ENCODE data around the gene RAP2A. TPM values are rescaled to one million over a fixed set of nuclear protein-coding genes. Genes with fewer than 3 reads are reported as not detected.

RAP2A gene
- total and polyA plus RNA-seq, 2 donors (not counting 1 experiment from before 2014, with no cell fraction given) = 31.4 to 35.0 TPM

- no peaks in the 10 kb centered on the region for H3K27me3 ChIP-seq (ENCODE audit: control insufficient read depth, insufficient read depth, low read length)
- H2AFZ ChIP-seq (ENCODE audit: low read length) = peak overlapping the region; percentile 87
- H3K36me3 ChIP-seq (ENCODE audit: control insufficient read depth, insufficient read depth, low read length) = peaks cover 3% of the 10 kb centered on the region
- peak in 1 of 2 donors; percentile 41 for DNase-seq (ENCODE audit: low read depth in 2 of 2)
- H4K20me1 ChIP-seq (ENCODE audit: control insufficient read depth, extremely low read depth, insufficient read depth, low read length) = no peaks in the 10 kb centered on the region
- peak overlapping the region; percentile 52 for H3K27ac ChIP-seq (ENCODE audit: insufficient read depth, low read length)
- no peaks in the 10 kb centered on the region for H3K4me1 ChIP-seq (ENCODE audit: control insufficient read depth, extremely low read depth, insufficient read depth, low read length)
- no peak for TF ChIP-seq CTCF (conservative IDR thresholded peaks at IDR 0.05 in 1 of 2, IDR thresholded peaks at IDR 0.05 in 1 of 2; ENCODE audit: low read depth in 1 of 2, low read length in 2 of 2)
- peak overlapping the region; percentile 68 for H3K9ac ChIP-seq (ENCODE audit: insufficient read depth, low read length)
- H3K79me2 ChIP-seq (ENCODE audit: control insufficient read depth, insufficient read depth, low read length) = peaks cover 35% of the 10 kb centered on the region
- no peaks in the 10 kb centered on the region for H3K9me3 ChIP-seq (ENCODE audit: control insufficient read depth, insufficient read depth, low read depth, low read length)
- peak overlapping the region; percentile 70 to 92 (median 80) for H3K4me3 ChIP-seq (replicated peaks in 1 of 4; ENCODE audit: control extremely low read depth in 1 of 4, insufficient read depth in 1 of 4, low read depth in 3 of 4, low read length in 4 of 4)
- H3K4me2 ChIP-seq (ENCODE audit: extremely low read depth, insufficient read depth, low read length) = peak overlapping the region; percentile 74
These were observed 630 bp downstream of the RAP2A start for GRCh38 chr13:97434397-97435201.

- DNase-seq (ENCODE audit: low read depth in 2 of 2) = no peak
- no peak overlapping the region for H3K9ac ChIP-seq (ENCODE audit: insufficient read depth, low read length)
- no peaks in the 10 kb centered on the region for H3K4me1 ChIP-seq (ENCODE audit: control insufficient read depth, extremely low read depth, insufficient read depth, low read length)
- peak overlapping the region; percentile 70 to 92 (median 80) for H3K4me3 ChIP-seq (replicated peaks in 1 of 4; ENCODE audit: control extremely low read depth in 1 of 4, insufficient read depth in 1 of 4, low read depth in 3 of 4, low read length in 4 of 4)
- H2AFZ ChIP-seq (ENCODE audit: low read length) = no peak overlapping the region
- no peak overlapping the region for H3K27ac ChIP-seq (ENCODE audit: insufficient read depth, low read length)
- peaks cover 3% of the 10 kb centered on the region for H3K36me3 ChIP-seq (ENCODE audit: control insufficient read depth, insufficient read depth, low read length)
- TF ChIP-seq EZH2 (IDR thresholded peaks at IDR 0.05; ENCODE audit: low read length, missing control alignments) = no peak
- TF ChIP-seq CTCF (conservative IDR thresholded peaks at IDR 0.05 in 1 of 2, IDR thresholded peaks at IDR 0.05 in 1 of 2; ENCODE audit: low read depth in 1 of 2, low read length in 2 of 2) = no peak
- H3K4me2 ChIP-seq (ENCODE audit: extremely low read depth, insufficient read depth, low read length) = peak overlapping the region; percentile 85
- H4K20me1 ChIP-seq (ENCODE audit: control insufficient read depth, extremely low read depth, insufficient read depth, low read length) = no peaks in the 10 kb centered on the region
- no peaks in the 10 kb centered on the region for H3K27me3 ChIP-seq (ENCODE audit: control insufficient read depth, insufficient read depth, low read length)
- H3K79me2 ChIP-seq (ENCODE audit: control insufficient read depth, insufficient read depth, low read length) = peaks cover 37% of the 10 kb centered on the region
- no peaks in the 10 kb centered on the region for H3K9me3 ChIP-seq (ENCODE audit: control insufficient read depth, insufficient read depth, low read depth, low read length)
These were observed 1.4 kb downstream of the RAP2A start for GRCh38 chr13:97435323-97435722.

GRCh38 chr13:97435794-97436193 is 1.8 kb downstream of the RAP2A start:
- Histone ChIP-seq H3K9me3 (ENCODE audit: control insufficient read depth, insufficient read depth, low read depth, low read length) (no peaks in the 10 kb centered on the region), H3K9ac (ENCODE audit: insufficient read depth, low read length) (no peak overlapping the region), H3K4me3 (replicated peaks in 1 of 4; ENCODE audit: control extremely low read depth in 1 of 4, insufficient read depth in 1 of 4, low read depth in 3 of 4, low read length in 4 of 4) (peak overlapping the region; percentile 38 to 92 (median 77)), H2AFZ (ENCODE audit: low read length) (no peak overlapping the region), H3K4me1 (ENCODE audit: control insufficient read depth, extremely low read depth, insufficient read depth, low read length) (no peaks in the 10 kb centered on the region), H3K27ac (ENCODE audit: insufficient read depth, low read length) (no peak overlapping the region), H3K4me2 (ENCODE audit: extremely low read depth, insufficient read depth, low read length) (peak overlapping the region; percentile 85), H3K79me2 (ENCODE audit: control insufficient read depth, insufficient read depth, low read length) (peaks cover 37% of the 10 kb centered on the region), H3K27me3 (ENCODE audit: control insufficient read depth, insufficient read depth, low read length) (no peaks in the 10 kb centered on the region), H3K36me3 (ENCODE audit: control insufficient read depth, insufficient read depth, low read length) (peaks cover 3% of the 10 kb centered on the region), H4K20me1 (ENCODE audit: control insufficient read depth, extremely low read depth, insufficient read depth, low read length) (no peaks in the 10 kb centered on the region)
- peak; percentile 33 to 38 for DNase-seq (ENCODE audit: low read depth in 2 of 2)
- TF ChIP-seq EZH2 (IDR thresholded peaks at IDR 0.05; ENCODE audit: low read length, missing control alignments) = no peak
- no peak for TF ChIP-seq CTCF (conservative IDR thresholded peaks at IDR 0.05 in 1 of 2, IDR thresholded peaks at IDR 0.05 in 1 of 2; ENCODE audit: low read depth in 1 of 2, low read length in 2 of 2)
